ENCODE data around the gene PAM.

Gene PAM

DNA sequence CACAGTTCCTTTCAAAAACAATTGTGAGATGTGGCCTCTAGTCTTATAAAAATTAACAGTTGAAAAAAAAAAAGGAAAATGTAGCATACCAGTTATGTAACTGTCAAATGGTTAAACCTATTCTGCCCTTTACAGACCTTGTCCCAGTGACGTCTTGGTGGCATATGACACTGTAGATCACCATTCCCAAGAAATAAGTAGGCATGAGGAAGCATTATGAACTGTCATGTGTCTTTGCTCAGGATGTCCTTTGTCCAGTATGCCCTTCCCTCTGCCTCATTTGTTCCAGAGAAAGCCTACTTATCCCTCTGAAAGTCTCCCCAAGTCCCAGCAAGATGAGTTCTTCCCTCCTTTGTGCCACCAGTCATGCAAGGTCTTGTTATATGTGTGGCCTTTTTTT, 63.2 kb downstream of the PAM start:
- Histone ChIP-seq H3K4me3 (ENCODE audit: insufficient read depth, low read length, poor library complexity, severe bottlenecking) (no peak overlapping the region), H3K9me2 (replicated peaks; ENCODE audit: insufficient read depth, low read length) (no peaks in the 10 kb centered on the region), H4K20me1 (ENCODE audit: low read depth, low read length) (no peaks in the 10 kb centered on the region), H3K9ac (ENCODE audit: low read length) (no peak overlapping the region), H3F3A (ENCODE audit: insufficient read depth) (no peaks in the 10 kb centered on the region), H3K79me2 (ENCODE audit: insufficient read depth, low read length) (no peaks in the 10 kb centered on the region), H3K27ac (ENCODE audit: low read depth, low read length) (no peak overlapping the region), H3K9me3 (ENCODE audit: insufficient read depth, low read length) (no peaks in the 10 kb centered on the region), H3K4me2 (ENCODE audit: low read depth, low read length, poor library complexity, severe bottlenecking) (no peak overlapping the region), H3K27me3 (ENCODE audit: low read length) (no peaks in the 10 kb centered on the region), H2AFZ (ENCODE audit: low read depth, low read length, severe bottlenecking) (no peak overlapping the region), H3K36me3 (ENCODE audit: low read length) (no peaks in the 10 kb centered on the region)
- TF ChIP-seq CTCF (IDR thresholded peaks at IDR 0.05; ENCODE audit: insufficient read depth, low read length, poor library complexity, severe bottlenecking) (no peak), EZH2phosphoT487 (conservative IDR thresholded peaks at IDR 0.05; ENCODE audit: low read length) (no peak)

GRCh38 chr5:102818934-102819333, 63.8 kb downstream of the PAM start:
- Histone ChIP-seq H3F3A (ENCODE audit: insufficient read depth) (no peaks in the 10 kb centered on the region), H3K4me2 (ENCODE audit: low read depth, low read length, poor library complexity, severe bottlenecking) (no peak overlapping the region), H3K27ac (ENCODE audit: low read depth, low read length) (no peak overlapping the region), H2AFZ (ENCODE audit: low read depth, low read length, severe bottlenecking) (no peak overlapping the region), H3K27me3 (ENCODE audit: low read length) (no peaks in the 10 kb centered on the region), H3K9ac (ENCODE audit: low read length) (no peak overlapping the region), H3K36me3 (ENCODE audit: low read length) (no peaks in the 10 kb centered on the region), H3K9me2 (replicated peaks; ENCODE audit: insufficient read depth, low read length) (no peaks in the 10 kb centered on the region), H3K9me3 (ENCODE audit: insufficient read depth, low read length) (no peaks in the 10 kb centered on the region), H4K20me1 (ENCODE audit: low read depth, low read length) (no peaks in the 10 kb centered on the region), H3K4me3 (ENCODE audit: insufficient read depth, low read length, poor library complexity, severe bottlenecking) (no peak overlapping the region), H3K79me2 (ENCODE audit: insufficient read depth, low read length) (no peaks in the 10 kb centered on the region)
- TF ChIP-seq CTCF (IDR thresholded peaks at IDR 0.05; ENCODE audit: insufficient read depth, low read length, poor library complexity, severe bottlenecking) (no peak), EZH2phosphoT487 (conservative IDR thresholded peaks at IDR 0.05; ENCODE audit: low read length) (no peak)

- Histone ChIP-seq H3K9me2 (replicated peaks; ENCODE audit: insufficient read depth, low read length) (no peaks in the 10 kb centered on the region), H3K27ac (ENCODE audit: low read depth, low read length) (no peak overlapping the region), H3F3A (ENCODE audit: insufficient read depth) (no peaks in the 10 kb centered on the region), H3K9ac (ENCODE audit: low read length) (no peak overlapping the region), H3K36me3 (ENCODE audit: low read length) (no peaks in the 10 kb centered on the region), H3K79me2 (ENCODE audit: insufficient read depth, low read length) (no peaks in the 10 kb centered on the region), H3K27me3 (ENCODE audit: low read length) (no peaks in the 10 kb centered on the region), H3K9me3 (ENCODE audit: insufficient read depth, low read length) (no peaks in the 10 kb centered on the region), H4K20me1 (ENCODE audit: low read depth, low read length) (no peaks in the 10 kb centered on the region), H2AFZ (ENCODE audit: low read depth, low read length, severe bottlenecking) (no peak overlapping the region), H3K4me2 (ENCODE audit: low read depth, low read length, poor library complexity, severe bottlenecking) (no peak overlapping the region), H3K4me3 (ENCODE audit: insufficient read depth, low read length, poor library complexity, severe bottlenecking) (no peak overlapping the region)
- TF ChIP-seq CTCF (IDR thresholded peaks at IDR 0.05; ENCODE audit: insufficient read depth, low read length, poor library complexity, severe bottlenecking): no peak
- no peak for TF ChIP-seq EZH2phosphoT487 (conservative IDR thresholded peaks at IDR 0.05; ENCODE audit: low read length)
Measured at GRCh38 chr5:102819634-102820033, 64.5 kb downstream of the PAM start.
